ENCODE measurements around the gene GABRB3.

GABRB3 gene

DNA sequence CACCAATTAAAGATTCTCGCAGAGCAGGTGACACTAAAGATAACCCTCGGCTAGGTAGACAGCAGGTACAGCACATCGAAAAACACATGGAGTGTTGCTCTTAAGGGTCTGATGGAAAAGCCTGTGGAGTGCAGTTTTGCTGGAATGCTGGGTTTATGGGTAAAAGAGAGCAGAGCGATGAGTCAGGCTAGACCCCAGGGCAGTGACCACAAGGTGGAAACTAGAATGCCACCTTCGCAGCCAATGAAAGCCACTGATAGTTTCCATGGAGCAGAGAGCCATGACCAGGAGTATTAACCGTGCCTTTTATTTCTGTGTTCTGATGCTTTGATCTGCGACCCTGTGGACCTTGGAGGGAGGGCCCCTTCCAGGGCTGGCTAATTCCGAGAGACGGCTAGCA, 149.8 kb downstream of the GABRB3 start:
- DNase-seq: no peak

DNA sequence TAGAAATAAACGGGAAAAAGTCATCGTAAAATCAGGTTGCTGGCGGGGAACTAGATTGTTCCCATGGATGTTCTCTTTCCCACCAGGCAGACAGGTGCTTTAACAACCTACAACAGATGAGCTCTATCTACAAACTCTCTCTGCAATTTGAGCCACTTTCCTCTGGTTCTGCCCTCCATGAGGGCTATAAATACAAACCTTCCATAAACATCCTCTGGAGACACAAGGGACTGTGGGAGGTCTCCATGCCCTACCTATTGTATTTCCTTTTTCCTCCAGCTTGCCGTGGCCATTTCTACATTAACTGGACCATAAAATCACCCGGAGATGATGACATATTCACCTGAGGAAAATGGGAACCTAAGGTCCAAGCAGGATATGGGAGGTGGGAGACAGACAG, 151.1 kb downstream of the GABRB3 start:
- DNase-seq: no peak

DNA sequence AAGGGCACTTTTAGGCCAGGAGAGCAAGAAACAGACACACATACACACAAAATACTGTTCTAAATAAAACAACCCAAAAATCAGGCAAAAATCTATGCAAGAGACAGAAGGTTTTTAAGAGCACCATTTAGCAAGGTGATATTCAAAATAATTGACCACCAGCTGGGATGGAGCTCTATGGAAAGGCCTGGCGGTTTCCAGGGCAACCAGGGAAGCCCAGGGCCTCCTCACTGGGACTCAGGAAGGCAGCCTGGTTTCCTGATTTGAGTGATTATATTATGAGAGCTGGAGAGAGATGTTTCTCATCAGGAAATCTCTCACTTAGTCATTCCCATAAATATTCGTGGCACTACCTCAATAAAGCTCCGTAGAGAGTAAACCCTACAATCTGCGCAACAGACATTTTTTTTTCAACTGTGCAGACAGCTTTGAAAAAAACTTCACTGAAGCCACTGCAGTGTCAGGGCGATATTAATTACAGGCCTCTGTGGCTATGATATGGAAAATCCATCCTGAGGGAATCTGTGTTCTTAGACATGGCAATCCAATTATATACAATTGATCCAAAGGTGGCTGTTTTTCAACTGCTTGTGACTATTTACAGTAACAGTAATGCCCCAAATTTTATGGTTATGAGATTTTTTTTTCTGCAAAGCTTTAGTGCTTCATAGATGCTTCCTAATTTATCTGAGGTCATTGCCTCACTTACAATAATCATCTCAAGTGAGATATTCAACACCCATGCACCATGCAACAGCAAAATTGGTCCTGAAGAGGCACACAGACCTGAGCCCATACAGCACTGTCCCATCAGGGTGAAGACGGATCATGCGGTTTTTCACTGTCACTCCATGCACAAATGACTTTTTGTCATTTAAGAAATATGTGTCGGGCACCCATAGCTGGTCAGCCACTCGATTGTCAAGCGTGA, 152.1 kb downstream of the GABRB3 start:
- DNase-seq: no peak

DNA sequence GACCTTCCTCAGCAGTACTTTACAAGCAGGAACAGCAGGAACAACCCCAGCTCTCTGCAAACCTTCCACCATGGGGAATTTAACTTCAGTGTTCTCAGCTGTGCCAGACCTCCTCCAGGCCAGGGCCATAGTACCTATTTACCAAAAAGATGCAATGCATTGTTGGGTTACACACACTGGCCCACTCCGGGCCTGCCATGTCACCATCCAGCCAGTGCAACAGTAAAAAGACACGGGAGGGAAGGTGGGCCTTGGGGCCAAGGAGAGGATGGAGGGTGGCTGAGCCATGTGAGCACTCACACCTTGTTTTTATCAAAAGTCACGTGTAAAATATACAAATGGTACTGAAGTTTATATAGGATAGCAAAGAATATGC, 157.0 kb downstream of the GABRB3 start:
- DNase-seq: no peak

DNA sequence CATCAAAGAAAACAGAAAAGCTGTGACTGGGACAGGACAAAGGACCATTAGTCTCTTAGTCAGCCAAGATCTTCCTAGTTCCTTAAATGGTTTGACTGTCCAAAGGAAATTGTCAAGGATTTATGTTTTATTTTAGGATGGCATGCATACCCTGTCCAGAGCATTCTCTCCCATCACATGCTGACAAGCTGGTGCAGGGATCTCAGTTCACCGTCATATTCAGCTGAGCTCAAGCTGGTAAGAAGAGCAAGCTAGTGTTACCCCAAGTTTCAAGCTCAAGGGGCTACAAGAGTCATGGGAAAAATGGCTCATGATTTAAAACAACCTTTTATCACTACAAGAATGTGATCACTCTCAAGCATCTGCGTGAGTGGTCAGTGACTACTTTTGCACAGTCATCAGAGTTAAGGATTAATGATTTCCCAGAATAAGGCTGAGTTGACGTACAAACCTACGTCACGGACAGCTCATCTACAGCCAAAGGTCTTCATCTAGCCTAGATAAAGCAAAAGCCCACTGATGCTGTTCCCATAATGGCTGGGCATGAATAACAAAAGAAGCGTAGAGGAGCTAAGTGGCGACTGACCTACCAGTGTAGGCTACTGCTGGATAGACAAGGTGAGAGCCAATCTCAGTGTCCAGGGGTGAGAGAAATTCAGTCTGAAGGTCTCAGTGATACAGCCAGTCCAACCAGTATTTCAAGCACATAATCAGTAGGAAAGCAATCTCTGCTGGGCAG, 157.5 kb downstream of the GABRB3 start:
- DNase-seq: no peak

DNA sequence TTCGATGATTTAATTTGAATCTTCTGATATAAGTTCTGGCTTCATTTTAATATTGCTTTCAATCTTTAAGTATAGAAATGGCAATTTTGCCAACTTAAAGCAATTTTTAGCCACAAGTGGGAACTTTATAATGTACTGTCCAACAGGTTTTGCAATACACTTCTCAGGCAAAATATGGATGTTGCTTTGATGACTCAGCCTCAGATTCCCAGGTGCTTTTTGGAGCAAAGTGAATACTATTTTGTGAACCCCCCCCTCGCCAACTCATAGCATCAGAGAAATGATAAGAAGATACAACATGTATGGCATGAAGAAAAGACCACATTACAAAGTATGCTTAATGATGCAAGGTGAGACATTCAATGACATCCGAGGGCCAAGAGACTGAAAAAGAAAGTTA, 158.1 kb downstream of the GABRB3 start:
- DNase-seq: no peak

DNA sequence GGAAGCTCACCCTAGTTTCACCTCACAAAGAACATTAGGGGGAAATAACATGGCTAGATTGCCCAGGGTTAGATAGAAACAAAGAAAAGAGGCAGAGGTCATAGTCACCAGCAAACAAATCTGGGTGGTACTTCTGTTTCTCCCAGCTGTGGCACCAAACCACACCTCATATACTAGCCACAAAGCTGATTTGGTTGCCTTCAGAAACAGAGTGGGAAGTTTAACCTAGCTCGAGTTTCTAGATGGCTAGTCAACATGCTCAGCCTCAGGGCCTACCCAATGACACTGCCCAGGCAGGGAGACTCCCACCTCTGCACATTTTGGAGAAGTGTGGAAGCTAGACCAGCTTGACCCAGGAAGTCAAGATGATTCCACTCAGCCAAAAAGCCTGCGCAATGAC, 174.2 kb downstream of the GABRB3 start:
- no peak for DNase-seq

DNA sequence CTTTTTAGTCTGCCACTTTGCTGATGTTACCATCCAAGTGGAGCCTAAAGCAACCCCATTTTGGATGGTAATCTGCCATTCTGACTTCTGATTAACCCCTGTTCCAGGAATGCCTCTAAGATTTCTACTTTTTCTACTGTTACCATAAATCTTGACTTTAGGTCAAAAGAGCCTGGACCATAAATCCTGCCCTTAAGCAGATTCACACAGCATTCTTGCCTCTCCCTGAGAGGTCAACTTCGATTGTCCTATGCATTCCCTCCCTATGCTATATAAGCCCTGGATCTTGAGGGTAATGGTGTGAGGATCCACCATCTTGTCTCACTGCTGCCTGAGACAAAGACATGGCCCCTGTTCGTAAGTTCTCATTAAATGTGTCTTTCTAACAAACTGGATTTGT, 177.3 kb downstream of the GABRB3 start:
- DNase-seq: no peak

DNA sequence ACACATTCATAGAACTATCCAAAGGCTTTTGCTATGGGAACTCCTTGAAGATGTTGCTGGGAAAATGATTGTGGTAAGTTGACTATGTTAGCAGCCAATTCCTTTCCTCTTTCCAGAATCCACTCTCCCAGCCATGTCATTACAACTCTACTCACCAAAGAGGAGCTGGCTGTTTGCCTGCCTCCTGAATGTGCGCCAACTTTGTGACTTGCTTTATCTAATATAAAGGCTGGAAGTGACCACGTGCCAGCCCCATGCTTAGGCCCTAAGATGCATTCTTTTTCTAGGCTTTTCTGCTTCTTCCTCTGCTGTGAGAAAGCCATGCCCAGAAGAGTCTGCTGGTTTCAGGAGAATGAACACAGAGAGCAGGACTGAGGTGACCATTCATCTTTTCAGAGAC, 182.2 kb downstream of the GABRB3 start:
- no peak for DNase-seq

DNA sequence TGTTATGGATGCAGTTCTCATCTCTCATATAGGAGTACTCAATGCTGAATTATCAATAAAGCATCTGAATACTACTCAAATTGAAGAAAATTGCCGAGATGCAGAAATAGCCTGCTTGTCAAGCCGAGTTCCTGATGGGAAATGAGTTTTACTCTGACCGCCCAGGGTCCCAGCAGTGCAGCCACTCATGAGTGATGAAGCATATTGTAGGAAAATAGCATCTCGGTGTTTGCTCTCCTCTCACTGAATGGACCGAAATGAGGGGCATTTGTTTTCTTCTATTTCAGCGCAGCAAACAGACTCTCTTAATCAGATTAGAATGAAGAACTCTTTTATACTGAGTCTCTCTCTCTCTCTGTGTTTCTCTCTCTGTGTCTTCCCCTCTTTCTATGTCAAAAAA, 190.0 kb downstream of the GABRB3 start:
- no peak for DNase-seq

DNA sequence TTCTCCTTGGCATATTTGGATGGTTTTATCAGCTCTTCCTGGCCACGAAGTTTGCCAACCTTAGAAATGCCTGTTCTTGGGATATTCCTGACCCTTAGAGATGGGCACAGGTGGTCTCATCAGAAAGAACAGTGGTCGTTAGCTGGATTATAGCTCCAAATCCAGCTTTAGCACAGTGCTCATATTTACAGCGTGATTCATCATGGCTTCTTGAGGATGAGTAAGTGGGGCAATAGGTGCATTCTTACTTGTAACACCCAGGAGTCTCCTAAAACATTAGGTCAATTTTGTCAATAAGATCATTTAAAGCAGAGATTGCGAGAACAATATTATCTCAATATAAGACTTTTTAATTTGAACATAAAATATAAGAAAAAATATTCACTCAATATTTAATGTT, 191.9 kb downstream of the GABRB3 start:
- no peak for DNase-seq

DNA sequence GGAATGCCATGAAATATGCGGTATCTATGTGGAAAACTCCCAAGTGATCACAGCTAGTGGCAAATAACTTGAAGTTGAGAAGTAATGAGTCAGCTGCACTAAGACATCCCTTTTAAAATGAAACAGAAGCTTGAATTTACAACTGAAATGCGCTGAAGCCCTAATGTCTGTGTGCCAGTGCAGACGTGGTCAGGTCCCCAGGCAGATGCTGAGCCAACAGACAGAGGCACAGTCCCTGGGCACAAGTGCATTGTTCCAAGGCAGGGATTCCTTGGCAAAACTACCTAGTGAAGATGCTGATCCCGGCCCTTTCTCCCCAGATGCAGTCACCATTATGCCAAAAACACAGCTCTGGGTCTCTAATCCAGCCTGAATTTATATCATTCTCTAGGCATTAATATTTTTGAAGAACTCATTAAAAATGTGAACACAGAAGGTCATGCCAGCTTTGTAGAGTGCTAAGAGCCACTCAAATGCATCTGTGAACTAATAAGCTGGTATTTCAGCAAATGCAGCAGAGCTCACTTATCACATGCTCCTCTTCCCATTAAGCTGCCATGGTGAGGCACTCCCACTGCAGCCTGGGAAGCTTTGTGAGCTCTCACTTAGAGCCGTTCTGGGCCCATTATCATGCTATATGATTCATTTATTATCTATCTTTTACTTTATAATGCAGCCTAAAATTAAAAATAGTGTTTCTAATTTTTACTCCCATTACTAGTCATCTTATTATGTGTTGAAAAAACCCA, 200.1 kb downstream of the GABRB3 start:
- no peak for DNase-seq

DNA sequence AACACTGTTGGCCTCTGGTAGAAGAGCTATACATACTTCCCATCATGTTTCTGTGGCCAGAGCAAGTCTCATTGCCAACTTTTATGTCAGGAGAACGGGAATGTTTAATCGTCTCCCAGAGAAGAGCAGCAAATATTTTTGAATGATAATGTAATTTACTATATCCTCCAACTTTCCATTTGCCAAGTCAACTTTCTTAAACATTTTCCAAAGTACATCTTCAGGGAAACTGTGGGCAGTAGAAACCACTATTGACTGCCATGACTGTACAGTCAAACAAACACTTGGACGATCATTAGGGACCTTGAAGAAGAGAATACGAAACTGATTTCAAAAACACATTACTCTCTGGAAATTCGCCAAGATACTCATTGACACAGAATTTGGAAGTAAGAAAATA, 201.5 kb downstream of the GABRB3 start:
- DNase-seq: no peak

DNA sequence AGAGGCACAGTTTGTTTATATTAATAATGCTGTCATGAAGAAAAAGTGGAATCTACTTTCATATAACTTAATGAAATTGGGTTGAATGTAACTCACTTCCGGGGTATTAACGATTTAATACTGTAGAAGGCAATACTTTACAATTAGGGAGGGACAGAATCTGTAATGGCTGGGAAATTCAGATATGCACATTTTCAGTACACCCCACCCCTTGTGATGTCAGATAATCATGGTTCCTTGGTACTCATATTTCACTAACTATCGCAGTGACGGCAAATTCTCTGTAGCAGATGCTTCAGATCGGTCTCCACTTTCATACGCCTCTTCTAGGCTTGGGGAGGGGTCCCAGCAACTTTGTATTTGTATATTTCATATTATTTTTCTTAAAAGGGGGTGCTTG, 207.3 kb downstream of the GABRB3 start:
- DNase-seq: no peak

DNA sequence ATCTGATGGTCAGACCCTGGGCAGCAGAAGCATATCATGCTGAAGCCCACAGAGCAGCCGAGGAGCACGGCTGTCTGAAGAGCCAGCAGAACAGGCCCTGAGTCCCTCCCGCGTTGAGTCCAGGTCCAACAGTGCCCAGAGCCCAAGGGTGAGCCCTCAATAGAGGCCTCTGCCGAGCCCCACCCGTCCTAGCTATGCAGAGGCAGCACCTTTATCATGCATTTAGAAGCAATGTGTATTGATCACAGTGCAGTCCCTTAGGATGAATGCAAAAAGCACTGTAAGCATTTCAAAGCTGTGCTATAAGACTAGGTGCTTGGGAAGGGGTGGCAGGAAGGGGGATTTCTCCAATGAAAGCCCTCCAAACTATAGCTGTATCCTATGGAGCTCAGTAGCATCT, 208.5 kb downstream of the GABRB3 start:
- no peak for DNase-seq

DNA sequence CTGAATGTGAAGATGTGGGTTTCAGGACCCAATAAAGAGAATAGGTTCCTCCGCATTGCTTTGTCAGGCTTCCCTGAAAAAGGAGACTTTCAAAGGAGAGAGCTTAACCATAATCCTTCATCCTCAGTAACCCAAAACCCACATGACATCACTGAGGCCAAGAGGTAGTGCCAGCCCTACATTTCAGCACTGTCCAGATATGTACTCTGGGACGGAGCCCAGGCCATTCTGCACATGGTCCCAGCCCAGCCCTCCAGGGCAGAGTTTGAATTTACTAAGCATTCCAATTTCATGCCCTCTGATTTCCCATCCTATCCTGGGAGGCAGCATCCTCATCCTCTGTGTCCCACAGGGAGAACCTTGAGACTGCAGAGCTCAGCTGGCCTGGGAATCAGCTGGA, 210.5 kb downstream of the GABRB3 start:
- DNase-seq: no peak

DNA sequence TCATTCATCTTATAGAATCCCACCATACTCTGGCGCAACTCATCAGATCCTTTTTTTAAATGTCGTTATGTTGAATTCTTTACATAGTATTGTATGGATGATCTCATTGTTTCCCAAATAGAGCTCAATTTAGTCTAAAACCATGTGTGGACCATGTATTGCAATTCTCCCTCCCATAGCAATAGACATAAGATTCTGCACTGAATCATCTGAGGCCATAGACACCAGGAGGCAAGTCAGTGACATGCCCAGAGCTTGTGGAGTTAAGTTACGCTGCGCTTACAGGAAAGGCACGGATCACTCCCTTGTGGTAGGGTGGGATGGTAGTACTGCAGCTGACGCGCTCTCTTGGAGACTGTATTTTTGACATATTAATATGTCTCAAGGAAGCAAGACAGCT, 211.0 kb downstream of the GABRB3 start:
- DNase-seq: no peak

DNA sequence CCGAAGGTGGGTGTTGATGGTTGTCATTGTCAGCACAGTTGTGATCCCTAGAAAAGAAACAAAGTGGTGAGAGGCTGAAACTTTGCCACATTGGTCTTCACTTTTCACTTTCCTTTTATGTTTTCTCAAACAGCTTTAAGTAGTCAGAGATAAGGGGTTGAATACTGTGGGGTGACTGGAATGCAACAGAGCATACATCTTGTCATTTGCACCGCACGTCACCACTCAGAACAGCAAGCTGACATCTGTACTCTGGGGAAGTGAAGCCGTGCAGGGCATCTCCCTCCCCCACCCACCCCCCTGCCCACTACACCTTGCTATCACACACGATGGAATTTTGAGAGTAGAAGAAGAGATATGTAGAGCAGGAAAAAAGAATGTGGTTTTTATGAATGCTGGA, 211.7 kb downstream of the GABRB3 start:
- no peak for DNase-seq

DNA sequence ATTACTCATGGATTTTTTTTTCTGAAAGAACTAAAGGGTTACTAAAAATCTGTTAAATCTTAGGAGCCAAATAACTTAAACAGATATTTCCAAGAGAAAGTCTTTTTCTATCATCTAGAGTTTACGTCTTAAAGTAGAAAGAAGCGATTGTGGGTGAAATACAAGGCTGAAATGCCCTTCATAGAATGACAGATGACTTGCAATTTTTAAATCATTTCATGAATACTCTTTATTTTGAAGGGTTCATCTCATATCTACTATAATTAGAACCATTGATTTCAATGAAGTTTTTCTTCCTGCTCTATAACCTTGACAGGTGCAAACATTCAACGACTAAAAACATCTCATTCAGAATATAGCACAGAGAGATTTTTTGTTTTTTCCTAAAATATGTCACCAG, 217.0 kb downstream of the GABRB3 start:
- DNase-seq: no peak

DNA sequence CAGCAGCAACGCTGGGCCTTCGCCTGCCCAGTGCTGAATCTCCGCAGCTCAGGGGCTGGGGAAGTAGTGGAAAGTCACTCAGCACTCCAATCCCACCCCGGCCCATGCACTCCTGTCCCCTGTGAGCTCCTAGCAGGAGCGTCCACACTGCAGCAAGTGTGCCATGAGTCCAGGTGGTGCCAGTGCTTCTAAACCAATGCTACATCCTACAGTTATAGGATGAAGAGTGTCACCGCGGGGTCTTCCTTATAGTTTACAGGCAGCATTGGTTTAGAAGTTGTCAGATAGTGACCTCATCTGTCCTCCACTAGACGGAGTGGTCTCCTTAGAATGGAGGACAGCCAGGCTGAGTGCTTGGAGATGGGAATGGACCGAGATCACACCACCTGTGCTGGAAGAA, 221.4 kb downstream of the GABRB3 start:
- no peak for DNase-seq

DNA sequence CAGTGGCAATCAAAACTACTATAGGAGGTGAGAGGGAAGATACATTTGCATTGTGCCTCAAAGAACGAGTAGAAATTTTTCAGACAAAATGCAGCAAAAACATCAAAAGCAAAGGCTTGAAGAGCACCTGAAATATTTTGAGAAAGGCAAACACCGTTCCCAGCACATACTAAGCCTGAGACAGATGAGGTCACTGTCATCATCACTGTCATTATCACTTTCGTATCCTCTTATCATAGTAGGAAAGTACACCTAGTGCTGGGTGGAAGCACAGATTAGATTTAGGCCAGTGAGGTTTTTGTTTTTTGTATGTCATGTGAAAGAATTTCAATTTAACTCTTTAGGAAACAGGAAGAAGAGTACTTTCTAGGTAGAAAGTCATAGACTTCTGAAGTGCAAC, 222.0 kb downstream of the GABRB3 start:
- no peak for DNase-seq

DNA sequence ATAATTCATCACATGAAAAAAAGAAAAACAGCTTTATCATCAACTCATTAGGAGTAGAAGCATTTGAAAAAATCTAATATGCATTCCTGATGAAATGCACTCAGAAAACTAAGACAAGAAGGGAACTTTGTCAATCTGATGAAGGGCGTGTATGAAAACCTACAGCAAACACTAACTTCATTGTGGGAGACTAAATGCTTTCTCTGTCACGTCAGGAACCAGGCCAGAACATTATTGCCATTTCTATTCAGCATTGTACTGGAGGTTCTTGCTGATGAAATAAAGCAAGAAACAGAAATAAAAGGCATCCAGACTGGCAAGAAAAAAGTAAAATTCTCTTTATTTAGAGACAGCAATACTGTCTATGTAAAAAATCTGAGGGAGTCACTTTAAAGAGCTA, 235.2 kb downstream of the GABRB3 start:
- no peak for DNase-seq

DNA sequence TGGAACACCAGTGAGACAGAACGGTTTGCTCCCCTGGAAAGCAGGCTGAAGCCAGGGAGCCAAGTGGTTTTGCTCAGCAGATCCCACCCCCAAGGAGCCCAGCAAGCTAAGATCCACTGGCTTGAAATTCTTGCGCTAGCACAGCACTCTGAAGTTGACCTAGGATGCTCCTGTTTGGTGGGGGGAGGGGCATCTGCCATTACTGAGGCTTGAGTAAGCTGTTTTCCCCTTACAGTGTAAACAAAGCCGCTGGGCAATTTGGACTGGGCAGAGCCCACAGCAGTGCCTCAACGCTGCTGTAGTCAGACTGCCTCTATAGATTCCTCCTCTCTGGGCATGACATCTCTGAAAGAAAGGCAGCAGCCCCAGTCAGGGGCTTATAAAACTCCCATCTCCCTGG, 241.4 kb downstream of the GABRB3 start:
- DNase-seq: no peak

DNA sequence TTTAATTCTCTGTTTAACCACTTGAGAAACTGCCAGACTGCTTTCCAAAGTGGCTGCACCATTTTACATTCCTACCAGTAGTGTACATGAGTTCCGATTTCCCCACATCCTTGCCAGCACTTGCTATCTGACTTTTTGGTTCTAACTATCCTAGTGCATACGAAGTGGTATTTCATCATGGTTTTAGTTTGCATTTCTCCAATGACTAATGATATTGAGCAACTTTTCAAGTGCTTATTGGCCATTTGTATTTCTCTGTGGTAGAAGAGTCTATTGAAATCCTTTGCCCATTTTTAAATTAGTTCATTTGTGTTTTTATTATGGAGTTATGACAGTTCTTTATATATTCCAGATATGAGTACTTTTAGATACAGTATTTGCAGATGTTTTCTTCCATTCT, 247.8 kb downstream of the GABRB3 start:
- DNase-seq: no peak

All from kidney glomerular epithelial cell (primary cell).